Activated naive CD4-positive, alpha-beta T cell treated with Interleukin-2 at 50 U/mL for 16 hours (primary cell): ENCODE results near the gene SSTR1.

Experiments
- DNase-seq: peaks from one replicate; pipeline ENCODE4 v3.0.0-alpha.2; 2020

SSTR1 gene

GRCh38 chr14:38203929-38204718, 3.6 kb upstream of the SSTR1 start:
- DNase-seq, result no peak

GRCh38 chr14:38204719-38205115, 3.0 kb upstream of the SSTR1 start:
- no peak for DNase-seq

GRCh38 chr14:38205119-38205813, 2.4 kb upstream of the SSTR1 start:
- no peak for DNase-seq

GRCh38 chr14:38205949-38206665, 1.6 kb upstream of the SSTR1 start:
- no peak for DNase-seq

GRCh38 chr14:38206689-38207376, 871 bp upstream of the SSTR1 start:
- DNase-seq, result no peak

GRCh38 chr14:38207377-38207735, 348 bp upstream of the SSTR1 start:
- DNase-seq, result no peak

GRCh38 chr14:38208618-38209562, 1.2 kb downstream of the SSTR1 start:
- DNase-seq, result no peak

- DNase-seq, result no peak
Observed at GRCh38 chr14:38209572-38210557, 2.2 kb downstream of the SSTR1 start.

GRCh38 chr14:38210587-38211216, 3.0 kb downstream of the SSTR1 start:
- DNase-seq, result no peak

GRCh38 chr14:38211255-38211735, 3.6 kb downstream of the SSTR1 start:
- no peak for DNase-seq

GRCh38 chr14:38212111-38212510, 4.4 kb downstream of the SSTR1 start:
- no peak for DNase-seq

- no peak for DNase-seq
Observed at GRCh38 chr14:38213001-38213400, 5.3 kb downstream of the SSTR1 start.

GRCh38 chr14:38217553-38217952, 9.8 kb downstream of the SSTR1 start:
- DNase-seq, result no peak

GRCh38 chr14:38221077-38221476, 13.4 kb downstream of the SSTR1 start:
- no peak for DNase-seq

- DNase-seq, result no peak
Observed at GRCh38 chr14:38224338-38224737, 16.6 kb downstream of the SSTR1 start.

- no peak for DNase-seq
Observed at GRCh38 chr14:38225946-38226345, 18.2 kb downstream of the SSTR1 start.

GRCh38 chr14:38226366-38226765, 18.7 kb downstream of the SSTR1 start:
- no peak for DNase-seq

- no peak for DNase-seq
Observed at GRCh38 chr14:38233218-38233617, 25.5 kb downstream of the SSTR1 start.

GRCh38 chr14:38238332-38238731, 30.6 kb downstream of the SSTR1 start:
- DNase-seq, result no peak

- no peak for DNase-seq
Observed at GRCh38 chr14:38238878-38239277, 31.2 kb downstream of the SSTR1 start.
